T-helper 9 cell (primary cell): Measurements from ENCODE around the gene ECI1.
"Not testable (repeated sequence)": the region's sequence is repeated elsewhere in the genome, so short reads cannot be mapped to it uniquely, and the experiment has no call there.

ENCODE experiments used
- DNase-seq: peaks from one replicate; pipeline ENCODE4 v3.0.0-alpha.2; 2020

Gene ECI1

DNA sequence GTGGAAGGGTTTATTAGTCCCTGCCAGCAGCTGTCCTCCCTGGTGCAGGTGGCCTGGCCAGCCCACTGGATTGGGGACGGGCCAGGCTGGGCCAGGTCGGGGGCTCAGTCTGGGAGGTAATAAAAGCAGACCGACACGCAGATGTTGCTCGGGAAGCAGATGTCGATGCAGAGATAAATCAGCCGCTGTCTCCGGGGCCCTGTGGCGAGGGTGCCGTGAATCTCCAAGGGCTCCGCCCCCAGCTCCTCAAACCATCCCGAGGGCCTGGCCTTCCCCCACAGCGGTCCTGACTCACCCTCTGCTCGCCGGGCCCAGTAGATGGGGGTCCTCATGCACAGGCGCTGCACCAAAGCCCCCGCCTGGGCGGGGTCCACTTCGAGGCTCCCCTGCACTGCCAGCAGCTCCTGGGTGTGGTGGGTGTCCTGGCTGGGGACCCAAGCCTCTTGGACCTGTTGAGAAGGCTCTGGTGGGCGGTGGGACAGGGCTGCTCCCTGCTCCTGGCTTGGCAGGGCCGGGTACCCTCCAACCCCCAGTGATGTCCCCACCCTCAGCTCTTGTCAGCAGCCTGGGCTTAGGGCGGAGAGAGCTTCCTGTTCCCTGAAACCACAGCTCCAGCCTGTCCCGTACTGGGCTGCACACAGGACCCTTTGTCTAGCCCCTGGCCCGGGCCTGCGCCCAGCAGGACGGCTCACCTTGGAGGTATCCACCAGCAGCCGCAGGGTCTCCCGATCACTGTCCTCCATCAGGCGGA is 42.0 kb downstream of the ECI1 start:
- no peak for DNase-seq

- no peak for DNase-seq
Measured at GRCh38 chr16:2208772-2209171, 42.6 kb downstream of the ECI1 start.

DNA sequence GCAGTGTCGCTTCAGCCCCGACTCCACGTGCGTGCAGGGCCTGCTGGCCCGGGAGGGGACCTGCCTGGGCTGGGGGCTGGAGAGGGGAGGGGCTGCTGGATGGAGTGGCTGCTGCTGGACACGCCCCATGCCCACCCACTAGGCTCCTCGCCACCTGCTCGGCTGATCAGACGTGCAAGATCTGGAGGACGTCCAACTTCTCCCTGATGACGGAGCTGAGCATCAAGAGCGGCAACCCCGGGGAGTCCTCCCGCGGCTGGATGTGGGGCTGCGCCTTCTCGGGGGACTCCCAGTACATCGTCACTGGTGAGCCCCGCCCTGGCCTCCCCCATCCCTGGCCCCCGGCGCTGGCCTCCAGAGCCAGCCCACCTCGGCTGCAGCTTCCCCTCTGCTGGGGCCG is 43.1 kb downstream of the ECI1 start:
- no peak for DNase-seq

- no peak for DNase-seq
Measured at GRCh38 chr16:2207872-2208271, 43.5 kb downstream of the ECI1 start.

- DNase-seq = no peak
Measured at GRCh38 chr16:2206780-2207433, 44.5 kb downstream of the ECI1 start.

DNA sequence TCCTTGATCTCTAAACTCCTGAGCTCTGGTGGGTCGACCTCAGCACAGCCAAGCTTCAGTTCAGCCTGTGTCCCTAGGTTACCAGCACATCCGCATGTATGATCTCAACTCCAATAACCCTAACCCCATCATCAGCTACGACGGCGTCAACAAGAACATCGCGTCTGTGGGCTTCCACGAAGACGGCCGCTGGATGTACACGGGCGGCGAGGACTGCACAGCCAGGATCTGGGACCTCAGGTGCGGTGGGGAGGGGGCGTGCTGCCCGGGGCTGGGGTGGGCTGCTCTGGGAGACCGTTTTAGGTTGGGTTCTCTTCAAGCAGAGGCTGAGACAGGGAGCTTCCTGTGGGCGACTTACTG is 45.0 kb downstream of the ECI1 start:
- DNase-seq = no peak

DNA sequence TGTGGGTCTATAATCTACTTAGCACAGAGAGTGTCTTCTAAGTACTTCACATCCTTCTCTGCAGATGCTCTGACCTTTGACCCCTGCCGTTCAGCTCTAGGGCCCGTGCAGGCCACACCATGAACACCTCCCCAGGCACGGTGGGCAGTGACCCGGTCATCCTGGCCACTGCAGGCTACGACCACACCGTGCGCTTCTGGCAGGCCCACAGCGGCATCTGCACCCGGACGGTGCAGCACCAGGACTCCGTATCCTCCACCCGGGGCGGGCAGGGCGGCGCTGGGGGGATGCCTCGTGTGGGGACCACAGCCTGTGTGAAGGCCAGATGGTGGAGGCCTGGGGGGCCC is 45.4 kb downstream of the ECI1 start:
- no peak for DNase-seq

DNA sequence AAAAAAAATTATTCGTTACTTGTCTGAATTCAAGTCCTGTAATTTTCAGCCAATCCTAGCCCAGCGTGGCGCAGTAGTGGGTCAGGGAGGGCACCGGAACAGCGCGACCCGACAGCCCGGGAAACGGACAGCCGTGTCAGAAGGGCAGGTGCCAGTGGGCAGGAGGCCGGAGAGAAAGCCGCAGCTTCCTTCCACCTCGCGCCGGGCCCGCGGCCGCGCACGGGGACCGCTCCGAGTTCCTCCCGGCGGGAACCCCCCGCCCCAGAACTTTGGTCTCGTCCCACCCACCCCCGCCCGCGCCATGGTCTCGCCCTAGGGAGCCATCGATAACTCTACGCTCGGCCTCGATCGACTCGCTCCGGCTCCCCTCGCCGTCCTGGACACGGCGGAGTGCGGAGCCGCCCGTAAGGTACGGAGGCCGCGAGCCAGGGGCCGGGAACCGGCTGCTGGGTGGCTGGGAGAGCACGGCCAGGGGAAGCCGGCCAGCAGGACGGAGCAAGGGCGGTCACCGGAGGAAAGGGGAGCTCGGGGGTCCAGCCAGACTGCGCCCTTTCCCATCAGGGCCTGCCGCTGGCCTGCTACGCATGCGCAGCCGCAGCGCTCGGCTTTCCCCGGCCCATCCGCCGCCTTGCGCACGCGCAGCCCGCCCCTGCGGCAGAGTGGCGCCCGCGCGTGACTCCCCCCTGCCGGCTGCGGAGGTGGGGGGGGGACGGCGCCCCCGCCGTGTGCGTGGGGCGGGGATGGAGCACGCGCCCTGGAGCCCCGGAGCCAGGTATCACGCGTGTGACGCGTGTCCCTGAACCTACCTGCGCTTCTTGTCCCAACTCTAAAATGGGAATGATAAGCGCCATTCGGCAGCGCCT is 46.1 kb downstream of the ECI1 start, which contains the start of gene MLST8:
MLST8 (plus strand) TSS at position 351 of the 863 bp plus-strand sequence. CDS start 632 bp downstream, outside the sequence.
- DNase-seq = peak; percentile 91

DNA sequence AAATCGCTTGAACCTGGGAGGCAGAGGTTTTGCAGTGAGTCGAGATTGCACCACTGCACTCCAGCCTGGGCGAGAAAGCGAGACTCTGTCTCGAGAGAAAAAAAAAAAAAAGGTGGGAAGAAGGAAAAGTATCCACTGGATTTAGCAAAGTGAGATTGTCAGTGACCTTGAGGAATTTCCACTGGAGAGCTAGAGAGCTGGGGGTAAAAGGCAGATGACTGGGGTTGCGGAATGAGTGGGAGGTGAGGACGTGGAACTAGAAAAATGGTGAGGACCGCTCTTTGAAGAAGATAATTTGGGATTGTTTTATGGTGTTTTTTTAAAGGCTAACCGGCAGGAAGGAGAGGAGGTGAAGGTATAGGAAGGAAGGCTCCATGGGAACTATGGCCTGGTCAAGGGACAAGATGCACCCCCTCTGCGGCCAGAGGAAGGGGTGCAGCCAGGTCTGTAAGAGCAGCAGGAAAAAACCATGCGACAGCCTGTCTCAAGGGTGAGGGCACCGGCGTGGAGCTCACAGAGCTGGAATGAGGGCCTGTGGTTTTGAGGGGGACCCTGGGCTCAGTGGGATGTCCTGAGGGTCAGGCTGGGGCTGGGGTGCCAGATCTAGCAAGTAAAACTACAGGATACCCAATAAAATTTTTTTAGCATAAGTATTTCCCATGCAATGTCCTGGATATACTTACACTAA is 46.8 kb downstream of the ECI1 start:
- no peak for DNase-seq

- not testable (repeated sequence) for DNase-seq
Measured at GRCh38 chr16:2203119-2203688, 48.2 kb downstream of the ECI1 start.

GRCh38 chr16:2200313-2200712 is 51.1 kb downstream of the ECI1 start:
- DNase-seq = no peak

DNA sequence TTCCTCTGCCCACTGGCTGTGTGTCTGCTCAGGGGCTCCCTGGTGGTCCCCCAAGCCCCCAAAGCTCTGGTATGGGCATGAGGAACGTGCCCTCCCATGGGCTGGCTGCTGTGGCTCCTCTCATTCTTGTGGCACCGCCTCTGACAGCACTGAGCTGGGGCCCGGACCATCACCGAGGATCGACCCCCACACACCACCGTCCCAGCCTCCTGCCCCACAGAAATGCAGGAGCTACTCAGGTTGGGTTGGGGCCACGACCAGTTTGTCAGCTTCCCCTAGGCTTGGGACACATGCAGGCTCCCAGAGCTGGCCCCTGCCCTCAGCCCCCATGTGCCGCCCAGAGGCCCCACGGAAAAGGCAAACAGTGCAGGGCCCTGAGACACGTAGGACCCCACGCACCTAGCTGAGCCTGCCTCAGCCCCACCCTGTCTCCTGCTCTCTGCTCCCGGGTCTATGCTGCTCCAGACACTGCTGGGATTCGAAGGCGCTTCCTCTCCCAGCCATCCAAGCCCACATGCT is 51.7 kb downstream of the ECI1 start:
- no peak for DNase-seq

GRCh38 chr16:2199095-2199494 is 52.3 kb downstream of the ECI1 start:
- no peak for DNase-seq

- no peak for DNase-seq
Measured at GRCh38 chr16:2198283-2198682, 53.1 kb downstream of the ECI1 start.

GRCh38 chr16:2197765-2198164 is 53.6 kb downstream of the ECI1 start:
- DNase-seq = no peak

- no peak for DNase-seq
Measured at GRCh38 chr16:2196981-2197511, 54.3 kb downstream of the ECI1 start.

GRCh38 chr16:2196162-2196980 is 55.0 kb downstream of the ECI1 start, which contains the start of gene CASKIN1:
TSS of gene CASKIN1 (minus strand) at chr16:2196605. CDS start at chr16:2196432, 173 bp downstream.
- no peak for DNase-seq

GRCh38 chr16:2195322-2196161 is 55.8 kb downstream of the ECI1 start:
- DNase-seq = no peak

- peak; percentile 35 for DNase-seq
Measured at GRCh38 chr16:2194852-2195321, 56.5 kb downstream of the ECI1 start.
